Muscle of arm (tissue), 12 donors: ENCODE results near the gene ZNF436. TPM values are rescaled to one million over a fixed set of nuclear protein-coding genes. Genes with fewer than 3 reads are reported as not detected.
"Not testable (repeated sequence)": the region's sequence is repeated elsewhere in the genome, so short reads cannot be mapped to it uniquely, and the experiment has no call there.

Experiments
- DNase-seq: peaks from one replicate; pipeline ENCODE4 v3.0.0-alpha.2; 2013
- polyA plus RNA-seq, 12 donors: library from polyadenylated mRNA; unstranded; fragments of 120-200 nt; gene quantifications; one replicate each; pipeline ENCODE4 v1.2.1, GENCODE V29; 2013; ENCODE audit not compliant: insufficient read length in 12 of 12

ZNF436 gene
- polyA plus RNA-seq, 12 donors: 37.4 to 55.5 (median 48.8) TPM; not detected in 1

DNA sequence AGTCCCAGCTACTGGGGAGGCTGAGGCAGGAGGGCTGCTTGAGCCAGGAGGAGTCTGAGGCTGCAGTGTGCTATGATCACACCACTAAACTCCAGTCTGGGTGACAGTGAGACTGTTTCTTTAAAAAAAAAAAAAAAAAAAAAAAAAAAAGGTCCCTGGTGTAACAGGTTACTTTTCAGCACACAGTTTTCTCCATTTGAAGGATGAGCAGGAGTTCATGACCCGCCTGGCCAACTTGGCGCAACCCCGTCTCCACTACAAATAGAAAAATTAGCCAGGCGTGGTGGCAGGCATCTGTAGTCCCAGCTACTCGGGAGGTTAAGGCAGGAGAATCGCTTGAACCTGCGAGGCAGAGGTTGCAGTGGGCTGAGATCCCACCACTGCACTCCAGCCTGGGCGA, 37.9 kb downstream of the ZNF436 start:
- DNase-seq: no peak

DNA sequence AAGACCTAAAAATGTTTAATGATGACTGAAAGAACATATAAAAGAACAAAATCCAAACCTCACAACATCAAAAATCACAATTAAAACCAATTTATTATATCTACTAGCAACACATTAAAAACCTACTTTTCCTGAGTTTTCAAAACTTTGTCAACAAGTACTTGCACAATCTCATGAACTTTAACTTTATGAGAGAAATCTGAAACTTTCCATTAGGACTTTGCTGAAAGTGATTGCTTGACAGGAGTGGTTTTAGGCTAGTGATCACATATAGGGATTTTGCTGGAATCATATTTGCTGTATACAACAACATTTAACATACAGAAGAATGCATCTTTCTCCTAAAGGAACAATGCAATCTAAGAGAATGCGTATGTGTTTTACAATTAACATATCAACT, 38.8 kb downstream of the ZNF436 start:
- DNase-seq: no peak

DNA sequence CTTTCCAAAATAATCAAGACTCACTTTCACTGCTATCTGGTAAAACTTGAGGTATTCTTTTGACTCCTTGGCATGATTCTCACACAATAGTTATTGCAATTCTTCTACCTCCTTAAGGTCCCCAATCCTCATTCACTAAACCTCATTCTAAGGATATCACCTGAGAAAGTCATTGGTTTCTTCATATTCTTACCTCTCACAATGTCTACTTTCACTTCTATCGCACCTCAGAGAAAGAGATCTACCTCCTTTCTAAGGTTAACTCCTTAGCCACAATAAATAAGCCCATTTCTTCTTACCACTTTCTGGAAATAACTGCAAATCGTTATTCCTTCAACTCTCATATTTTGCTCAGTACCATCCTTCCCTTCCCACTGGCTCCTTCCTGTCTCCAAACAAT, 44.2 kb downstream of the ZNF436 start:
- no peak for DNase-seq

DNA sequence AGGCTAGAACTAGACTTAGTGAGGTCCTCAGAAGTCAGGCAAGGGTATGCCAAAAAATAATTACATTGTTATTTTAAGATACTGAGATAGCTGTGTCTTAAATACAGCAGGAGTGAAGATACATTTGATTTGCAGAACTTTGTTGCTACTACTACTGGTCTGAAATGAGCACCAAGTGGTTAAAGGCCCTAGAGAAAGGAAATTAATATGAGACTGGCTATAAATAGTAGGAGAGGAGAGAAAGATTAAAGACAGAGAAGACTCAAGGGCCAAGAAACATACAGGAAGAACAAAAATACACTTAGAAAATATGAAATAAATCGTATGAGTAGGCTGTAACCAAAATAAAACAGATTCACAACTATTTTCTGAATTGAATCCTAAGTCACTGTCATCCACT, 46.9 kb downstream of the ZNF436 start:
- no peak for DNase-seq

- DNase-seq: not testable (repeated sequence)
Measured at GRCh38 chr1:23310280-23310679, 59.4 kb downstream of the ZNF436 start.

Other genes starting within 250 kb of the ZNF436 start
- 10 to 100 TPM in 11 of 12 donors, not detected in 1; 11.2 to 31.3 (median 14.1) TPM for gene LUZP1, start 201.0 kb downstream of the ZNF436 start, polyA plus RNA-seq
- gene HTR1D, start 152.3 kb downstream of the ZNF436 start, polyA plus RNA-seq: under 1 TPM in 5 of 12 donors, not detected in 7; 0.07 to 0.36 (median 0.09) TPM
- 100 to 1,000 TPM in 11 of 12 donors, not detected in 1; 113 to 257 (median 151) TPM for gene HNRNPR, start 25.6 kb downstream of the ZNF436 start, polyA plus RNA-seq
- gene TCEA3, start 54.9 kb upstream of the ZNF436 start, polyA plus RNA-seq: 1,000 to 10,000 TPM in 1 of 12 donors, 100 to 1,000 TPM in 11; 189 to 1,418 (median 361) TPM
- gene ASAP3, start 114.3 kb upstream of the ZNF436 start, polyA plus RNA-seq: 10 to 100 TPM in 11 of 12 donors, not detected in 1; 28.5 to 64.5 (median 51.3) TPM
- gene E2F2, start 161.4 kb upstream of the ZNF436 start, polyA plus RNA-seq: 1 to 10 TPM in 11 of 12 donors, not detected in 1; 2.0 to 7.1 (median 4.4) TPM
- 10 to 100 TPM in 11 of 12 donors, not detected in 1; 38.4 to 74.6 (median 61.2) TPM for gene ID3, start 189.7 kb upstream of the ZNF436 start, polyA plus RNA-seq